GM12864 (cell line): ENCODE measurements around the gene VEPH1.

Source experiments
- DNase-seq: peaks from one replicate; pipeline ENCODE4 v3.0.0-alpha.2; 2011; ENCODE audit warnings: low read depth
- H3K4me3 ChIP-seq: 2 replicates; pipeline ENCODE4 v1.5.1; 2011; ENCODE audit warnings: mild to moderate bottlenecking, low read depth, low read length, control low read depth
- CTCF ChIP-seq: IDR thresholded peaks from 2 replicates; pipeline ENCODE4 v1.5.1; 2011; ENCODE audit warnings: low read depth, mild to moderate bottlenecking, moderate library complexity, low read length, control low read depth, inconsistent platforms; ENCODE audit errors: missing control alignments

VEPH1 gene

GRCh38 chr3:157232141-157232540 lies 271.1 kb downstream of the VEPH1 start:
- TF ChIP-seq CTCF, result no peak
- no peak for DNase-seq
- H3K4me3 ChIP-seq, result no peak overlapping the region

DNA sequence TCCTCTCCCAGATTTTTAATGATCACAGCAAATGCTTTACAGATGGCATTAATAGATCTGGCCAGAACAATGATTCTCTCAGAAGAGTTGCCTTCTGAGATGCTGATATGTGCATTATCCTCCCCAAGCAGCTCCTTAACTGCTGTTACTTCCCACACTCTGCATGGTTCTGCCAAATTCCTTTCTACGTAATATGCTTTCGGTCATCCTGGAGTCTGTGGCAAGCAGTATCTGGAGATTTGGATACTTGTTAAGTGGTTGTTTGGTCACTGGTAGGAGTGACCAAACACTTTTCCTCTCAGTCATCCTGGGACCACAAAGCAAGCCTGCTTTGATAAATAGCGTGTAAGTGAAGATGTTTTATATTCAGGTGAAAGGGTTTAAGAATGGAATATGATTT lies 272.1 kb downstream of the VEPH1 start:
- no peak for TF ChIP-seq CTCF
- no peak for DNase-seq
- H3K4me3 ChIP-seq, result no peak overlapping the region

DNA sequence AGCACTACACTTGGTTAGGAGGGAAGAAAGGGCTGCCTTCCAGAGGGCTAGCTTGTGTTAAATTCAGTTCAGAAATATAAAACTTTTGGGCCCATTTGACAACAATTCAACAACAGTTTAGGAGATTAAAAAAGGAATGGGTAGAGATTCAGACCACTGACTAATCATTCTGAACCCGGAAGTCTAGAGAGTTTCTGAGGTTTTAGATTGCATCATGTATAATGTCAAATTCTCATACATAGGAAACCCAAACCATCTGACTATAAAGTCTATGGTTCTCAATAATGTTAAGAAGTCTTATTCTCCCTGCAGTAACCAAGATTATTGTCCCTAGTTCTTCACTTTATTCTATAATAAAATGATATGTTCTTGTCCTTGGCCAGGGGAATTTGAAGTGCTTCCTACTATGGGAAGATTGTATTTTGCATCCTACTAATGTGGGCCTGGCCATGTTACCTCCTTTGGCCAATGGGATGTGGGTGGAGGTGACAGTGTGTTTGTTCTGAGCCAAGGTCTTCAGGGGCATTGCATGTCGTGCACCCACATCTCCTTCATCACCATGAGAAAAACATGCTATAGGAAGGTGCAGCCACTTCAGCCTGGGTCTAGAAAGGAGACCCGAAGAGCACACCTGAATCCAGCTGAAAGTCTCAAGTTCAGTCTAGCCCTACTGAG lies 276.9 kb downstream of the VEPH1 start:
- no peak for DNase-seq
- H3K4me3 ChIP-seq, result no peak overlapping the region
- TF ChIP-seq CTCF, result no peak

DNA sequence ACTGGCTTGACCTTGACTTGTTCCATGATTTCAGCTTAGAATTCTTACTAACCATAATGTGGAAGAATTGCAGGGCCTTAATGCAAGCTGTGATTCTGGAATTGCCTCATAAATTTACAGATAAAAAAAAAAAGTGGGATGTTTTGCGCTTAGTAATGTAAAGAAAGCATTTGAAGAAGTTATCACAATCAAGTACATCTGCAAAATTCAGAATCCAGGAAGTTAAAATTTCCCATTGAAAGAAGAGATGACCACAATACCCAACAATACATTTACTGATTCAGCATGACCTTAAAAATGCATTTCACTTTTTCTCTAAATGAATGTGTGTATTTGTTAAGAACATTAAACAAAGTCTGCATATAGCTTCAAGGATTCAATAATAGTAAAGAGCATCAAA lies 278.2 kb downstream of the VEPH1 start:
- TF ChIP-seq CTCF, result no peak
- no peak overlapping the region for H3K4me3 ChIP-seq
- no peak for DNase-seq

DNA sequence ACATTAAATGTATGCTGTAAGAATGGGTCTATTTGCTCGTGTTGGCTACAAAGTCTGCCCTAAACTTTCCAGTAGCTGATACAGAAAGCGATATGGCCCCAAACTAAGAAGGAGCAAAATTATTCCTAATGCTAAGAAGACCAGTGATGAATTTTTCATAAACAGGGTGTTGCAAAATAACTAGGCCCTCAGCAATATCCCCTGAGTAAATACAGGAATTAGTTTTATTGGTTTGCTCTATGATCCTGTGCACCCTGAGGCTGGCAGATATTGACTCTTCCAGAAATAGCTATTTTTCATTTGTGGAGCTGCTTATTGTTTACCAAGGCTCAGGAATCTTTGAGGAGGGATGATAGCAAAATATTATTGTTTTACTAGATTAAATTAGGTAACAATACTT lies 282.3 kb downstream of the VEPH1 start:
- no peak overlapping the region for H3K4me3 ChIP-seq
- DNase-seq, result no peak
- TF ChIP-seq CTCF, result no peak

DNA sequence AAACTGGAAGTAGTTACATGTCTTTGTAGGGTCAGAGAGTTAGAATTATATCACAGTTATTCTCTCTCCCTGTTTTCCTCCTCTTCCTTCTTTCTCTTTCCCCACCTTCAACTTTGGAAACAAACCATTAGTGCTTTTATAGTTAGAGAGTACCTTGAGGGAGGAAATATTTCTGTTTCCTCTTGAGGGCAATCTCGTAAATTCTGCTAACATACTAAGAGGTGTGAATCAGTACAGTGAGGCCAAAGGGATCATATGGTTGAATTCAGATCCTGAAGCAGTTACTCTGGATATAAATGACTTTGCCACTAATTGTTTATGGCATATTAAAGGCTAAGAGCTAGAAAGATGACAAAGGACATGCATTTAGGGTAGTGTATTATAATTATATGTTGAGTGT lies 283.0 kb downstream of the VEPH1 start:
- H3K4me3 ChIP-seq, result no peak overlapping the region
- no peak for TF ChIP-seq CTCF
- no peak for DNase-seq

DNA sequence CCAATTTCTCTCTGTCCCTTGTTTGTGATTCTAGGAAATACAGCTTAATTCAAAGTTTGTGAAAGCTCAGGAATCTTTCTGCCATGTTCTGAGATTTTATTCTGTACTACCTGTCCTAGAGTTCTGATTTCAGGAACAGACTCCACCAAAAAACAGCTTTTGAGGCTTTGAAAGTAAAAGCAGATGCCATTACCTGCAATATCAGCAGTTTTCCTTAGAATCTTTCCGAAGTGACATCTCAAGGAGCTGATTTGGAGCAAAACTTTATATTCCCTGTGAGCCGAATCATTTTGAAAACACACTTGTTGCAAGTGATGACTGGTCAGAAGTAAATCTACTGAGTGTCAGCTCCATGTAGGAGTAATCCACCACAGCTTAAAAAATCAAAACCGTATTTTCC lies 284.0 kb downstream of the VEPH1 start:
- DNase-seq, result no peak
- H3K4me3 ChIP-seq, result no peak overlapping the region
- TF ChIP-seq CTCF, result no peak
